ENCODE measurements around the gene SLIT2. TPM values are rescaled to one million over a fixed set of nuclear protein-coding genes. Genes with fewer than 3 reads are reported as not detected.

Gene SLIT2
- total and polyA plus RNA-seq, 8 donors, result 0.68 to 9.1 (median 1.4) TPM

GRCh38 chr4:20278195-20278594 is 26.5 kb downstream of the SLIT2 start:
- no peaks in the 10 kb centered on the region for H3K27me3 ChIP-seq
- no peak overlapping the region for H3K27ac ChIP-seq
- H3K4me1 ChIP-seq, result no peaks in the 10 kb centered on the region
- no peak overlapping the region for H3K4me3 ChIP-seq
- no peak for FAIRE-seq
- 83 to 90% methylated on average over 3 of the region's 3 CpGs for WGBS, 2 donors
- no peaks in the 10 kb centered on the region for H3K36me3 ChIP-seq
- intact Hi-C loops (cut with DNase I), result no loop called here
- no peak for ATAC-seq
- no peak for DNase-seq
- no peak for TF ChIP-seq CTCF (IDR thresholded peaks at IDR 0.05)
- no peaks in the 10 kb centered on the region for H3K9me3 ChIP-seq

- intact Hi-C loops (cut with DNase I), result no loop called here
- ATAC-seq, result no peak
- WGBS, 2 donors, result 83 to 94% methylated on average over 1 of the region's 1 CpG
Observed at GRCh38 chr4:20279381-20279780, 27.7 kb downstream of the SLIT2 start.

GRCh38 chr4:20281453-20281852 is 29.7 kb downstream of the SLIT2 start:
- ATAC-seq (no peak), FAIRE-seq (no peak), DNase-seq (no peak)
- H3K27me3 ChIP-seq, result no peaks in the 10 kb centered on the region
- H3K36me3 ChIP-seq, result no peaks in the 10 kb centered on the region
- intact Hi-C loops (cut with DNase I), result no loop called here
- no peaks in the 10 kb centered on the region for H3K4me1 ChIP-seq
- 26 to 35% methylated on average over 2 of the region's 2 CpGs for WGBS, 2 donors
- no peak for TF ChIP-seq CTCF (IDR thresholded peaks at IDR 0.05)
- no peak overlapping the region for H3K4me3 ChIP-seq
- no peak overlapping the region for H3K27ac ChIP-seq
- H3K9me3 ChIP-seq, result no peaks in the 10 kb centered on the region

More at GRCh38 chr4:20279381-20279780, 27.7 kb downstream of the SLIT2 start:
- Histone ChIP-seq H3K4me1 (no peaks in the 10 kb centered on the region), H3K4me3 (no peak overlapping the region), H3K9me3 (no peaks in the 10 kb centered on the region), H3K27ac (no peak overlapping the region), H3K36me3 (no peaks in the 10 kb centered on the region), H3K27me3 (no peaks in the 10 kb centered on the region)
- TF ChIP-seq CTCF (IDR thresholded peaks at IDR 0.05), result no peak
- FAIRE-seq, result no peak
- DNase-seq, result no peak

- intact Hi-C loops (cut with DNase I), result no loop called here
Observed at GRCh38 chr4:20283039-20283438, 31.3 kb downstream of the SLIT2 start.

GRCh38 chr4:20284990-20285389 is 33.3 kb downstream of the SLIT2 start:
- FAIRE-seq, result no peak
- H3K36me3 ChIP-seq, result no peaks in the 10 kb centered on the region
- intact Hi-C loops (cut with DNase I), result no loop called here
- 85 to 97% methylated on average over 1 of the region's 1 CpG for WGBS, 2 donors
- DNase-seq, result no peak
- H3K27ac ChIP-seq, result no peak overlapping the region
- H3K27me3 ChIP-seq, result no peaks in the 10 kb centered on the region
- no peaks in the 10 kb centered on the region for H3K9me3 ChIP-seq
- ATAC-seq, result no peak
- no peak for TF ChIP-seq CTCF (IDR thresholded peaks at IDR 0.05)
- no peak overlapping the region for H3K4me3 ChIP-seq
- no peaks in the 10 kb centered on the region for H3K4me1 ChIP-seq

More at GRCh38 chr4:20283039-20283438, 31.3 kb downstream of the SLIT2 start:
- WGBS, 2 donors, result 82 to 90% methylated on average over 4 of the region's 4 CpGs
- Histone ChIP-seq H3K4me3 (no peak overlapping the region), H3K9me3 (no peaks in the 10 kb centered on the region), H3K27me3 (no peaks in the 10 kb centered on the region), H3K4me1 (no peaks in the 10 kb centered on the region), H3K36me3 (no peaks in the 10 kb centered on the region), H3K27ac (no peak overlapping the region)
- FAIRE-seq, result no peak
- no peak for TF ChIP-seq CTCF (IDR thresholded peaks at IDR 0.05)
- DNase-seq, result no peak
- ATAC-seq, result no peak
